DMS 273 (cell line): Measurements from ENCODE around the gene XIST.
"Not testable (repeated sequence)": the region's sequence is repeated elsewhere in the genome, so short reads cannot be mapped to it uniquely, and the experiment has no call there.

Experiments used
- DNase-seq: peaks from one replicate; lab custom pipeline; 2025; ENCODE audit not compliant: unreplicated experiment; lab: John Stamatoyannopoulos, UW

Gene XIST

DNA sequence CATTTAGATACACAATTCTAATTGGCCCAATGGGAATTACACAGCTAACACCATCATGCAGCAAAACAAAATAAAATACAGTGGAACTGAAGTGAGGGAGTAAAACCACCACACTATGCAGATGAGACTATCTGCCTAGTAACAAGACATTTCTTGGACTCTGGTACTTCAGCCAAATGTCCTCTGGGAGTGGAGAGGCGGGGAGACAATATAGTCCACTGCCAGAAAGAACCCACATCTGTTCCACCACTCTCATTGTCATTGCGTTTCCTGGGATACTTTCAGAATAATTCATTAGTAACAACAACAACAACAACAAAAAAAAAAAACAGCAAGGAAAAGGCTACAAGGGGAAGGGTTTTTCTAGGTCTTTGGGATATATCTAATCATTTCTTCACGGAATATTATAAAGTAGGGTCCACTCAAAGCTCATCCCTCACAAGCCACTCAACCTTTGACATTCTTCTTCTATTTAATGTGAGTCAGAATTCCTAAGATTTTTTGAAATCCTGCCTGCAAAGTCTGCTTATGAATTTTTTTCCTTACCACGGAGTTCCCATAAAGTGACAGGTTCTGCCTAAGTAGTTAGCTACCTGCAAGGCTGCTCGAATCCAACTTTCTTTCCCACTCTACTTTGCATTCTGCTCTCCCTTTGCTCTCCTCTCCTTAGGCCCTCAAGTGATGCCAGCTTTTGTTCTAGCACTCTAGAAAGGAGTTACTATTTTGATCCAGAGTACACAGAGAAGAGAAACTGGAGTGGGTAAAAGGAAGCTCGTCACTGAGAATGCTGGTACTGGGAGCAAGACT is 34.9 kb downstream of the XIST start:
- no peak for DNase-seq

DNA sequence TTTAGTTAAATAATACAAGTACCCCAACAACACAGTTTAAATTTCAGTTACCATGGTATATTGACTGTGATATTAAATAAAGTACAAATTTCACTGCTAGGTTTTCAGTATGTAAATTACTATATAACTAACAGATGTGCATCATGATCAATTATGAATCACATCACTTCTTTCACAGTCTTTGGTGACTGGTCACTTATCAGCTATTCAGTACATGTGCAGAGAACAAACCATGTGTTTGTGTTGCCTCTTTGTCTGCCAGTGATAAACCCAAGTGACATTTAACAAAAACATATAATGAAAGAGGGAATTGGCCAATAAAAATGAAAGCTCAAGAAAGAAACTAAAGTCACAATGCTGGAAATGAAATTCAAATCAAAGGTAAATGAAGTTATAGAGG is 40.3 kb downstream of the XIST start:
- DNase-seq, result no peak

DNA sequence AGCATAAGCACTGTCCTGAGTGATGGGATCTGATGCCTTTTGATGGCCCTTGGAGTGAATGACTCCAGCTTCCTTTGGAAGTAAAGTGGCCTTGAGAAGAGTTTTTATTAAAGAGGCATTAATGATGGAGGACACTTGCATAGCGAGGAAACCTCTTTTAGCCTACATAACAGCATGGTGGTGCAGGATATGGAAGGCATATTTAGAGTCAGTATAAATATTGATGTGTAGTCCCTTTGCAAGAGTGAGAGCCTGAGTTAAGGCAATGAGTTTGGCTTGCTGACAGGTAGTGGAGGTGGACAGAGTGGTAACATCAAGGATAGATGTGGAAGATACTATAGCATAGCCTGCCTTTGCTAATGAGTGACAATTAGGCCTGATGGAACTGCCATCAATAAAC is 48.4 kb downstream of the XIST start:
- not testable (repeated sequence) for DNase-seq

DNA sequence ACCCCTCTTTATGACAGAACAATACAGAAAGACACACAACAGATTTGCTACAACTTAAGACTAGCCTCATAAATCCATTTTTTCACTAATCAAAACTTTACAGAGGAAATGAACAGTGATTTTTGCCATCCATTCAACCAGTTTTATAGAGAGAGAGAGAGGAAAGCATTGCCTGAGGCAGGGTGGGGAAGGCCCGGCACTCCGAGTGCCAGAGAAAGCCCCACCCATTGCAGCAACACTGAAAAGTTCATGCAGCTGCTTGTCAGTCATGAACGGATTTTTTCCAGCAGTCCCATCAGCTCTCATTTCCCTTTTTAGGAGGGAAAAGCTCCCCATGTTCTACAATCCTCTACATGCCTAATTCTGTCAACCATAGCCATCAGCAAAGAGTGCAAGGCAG is 52.6 kb downstream of the XIST start:
- no peak for DNase-seq

DNA sequence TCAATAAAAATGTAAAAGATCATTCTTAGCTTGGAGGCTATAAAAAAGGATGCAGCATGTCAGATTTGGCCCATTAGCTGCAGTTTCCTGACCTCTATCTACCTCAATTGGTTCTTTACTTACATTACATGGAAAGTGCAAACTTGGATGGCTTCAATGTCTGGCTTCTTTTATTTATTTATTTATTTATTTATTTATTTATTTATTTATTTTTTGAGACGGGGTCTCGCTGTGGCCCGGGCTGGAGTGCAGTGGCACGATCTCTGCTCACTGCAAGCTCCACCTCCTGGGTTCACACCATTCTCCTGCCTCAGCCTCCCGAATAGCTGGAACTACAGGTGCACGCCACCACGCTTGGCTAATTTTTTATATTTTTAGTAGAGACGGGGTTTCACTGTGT is 60.0 kb downstream of the XIST start:
- DNase-seq, result not testable (repeated sequence)

DNA sequence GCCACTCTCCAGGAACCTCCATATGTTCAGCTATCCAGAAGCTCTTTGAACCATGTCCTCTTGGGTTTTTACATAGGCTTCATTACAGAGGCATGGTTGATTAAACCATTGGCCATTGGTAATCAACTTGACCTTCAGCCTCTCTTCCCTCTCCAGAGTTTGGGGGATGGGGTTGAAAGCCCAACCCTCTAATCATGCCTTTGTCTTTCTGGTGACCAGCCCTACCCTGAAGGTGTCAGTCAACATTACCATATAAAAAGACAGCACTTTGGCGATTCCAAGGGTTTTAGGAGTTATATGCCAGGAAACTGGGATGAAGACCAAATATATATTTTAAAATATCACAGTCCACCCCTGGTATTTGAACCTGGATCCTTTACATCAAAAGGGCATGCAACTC is 67.0 kb downstream of the XIST start:
- no peak for DNase-seq
